ENCODE measurements around the gene OR8B12.
"Not testable (repeated sequence)": the region's sequence is repeated elsewhere in the genome, so short reads cannot be mapped to it uniquely, and the experiment has no call there.

The OR8B12 gene

GRCh38 chr11:124519850-124520549 lies 23.5 kb downstream of the OR8B12 start:
- no peak for DNase-seq

DNA sequence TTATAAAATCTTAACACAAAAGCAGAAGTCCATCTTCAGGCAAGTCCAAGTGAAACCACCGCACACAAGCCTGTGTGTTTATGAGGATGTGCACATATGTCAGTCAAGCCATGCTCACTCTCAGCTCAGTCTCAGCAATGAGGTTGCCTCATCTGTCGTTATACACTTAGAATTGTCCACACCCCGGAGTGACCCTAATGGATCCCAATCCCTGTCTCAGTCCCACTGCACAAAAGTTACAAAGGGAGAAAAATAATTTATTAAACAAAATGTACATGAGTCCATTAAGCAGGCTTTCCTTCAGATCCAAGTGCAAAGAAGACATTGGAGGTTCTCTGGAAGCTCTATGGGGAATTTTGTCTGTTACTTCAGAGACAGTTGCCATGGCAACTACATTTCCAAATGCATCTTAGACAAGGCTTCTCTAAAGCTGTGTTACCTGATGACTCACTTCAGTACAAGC lies 24.4 kb downstream of the OR8B12 start:
- no peak for DNase-seq

DNA sequence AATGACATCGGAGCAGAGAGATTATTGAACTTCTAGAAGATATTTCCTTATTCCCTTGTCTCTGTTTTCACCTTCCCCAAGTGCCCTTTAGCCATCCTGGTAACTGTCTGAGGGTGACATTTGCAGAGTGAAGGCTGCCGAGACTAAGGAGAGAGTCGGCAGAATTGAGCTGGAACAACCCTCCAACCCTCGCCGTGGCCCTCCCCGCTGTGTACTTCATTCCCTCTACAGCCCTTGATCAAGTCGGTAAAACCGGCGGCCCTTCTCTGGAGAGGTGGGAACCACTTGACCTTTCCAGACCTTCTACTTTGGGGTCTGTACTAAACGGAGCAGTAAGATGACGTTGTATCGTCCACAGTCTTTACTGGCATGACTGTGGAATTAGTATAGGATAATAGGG lies 26.1 kb downstream of the OR8B12 start:
- no peak for DNase-seq

DNA sequence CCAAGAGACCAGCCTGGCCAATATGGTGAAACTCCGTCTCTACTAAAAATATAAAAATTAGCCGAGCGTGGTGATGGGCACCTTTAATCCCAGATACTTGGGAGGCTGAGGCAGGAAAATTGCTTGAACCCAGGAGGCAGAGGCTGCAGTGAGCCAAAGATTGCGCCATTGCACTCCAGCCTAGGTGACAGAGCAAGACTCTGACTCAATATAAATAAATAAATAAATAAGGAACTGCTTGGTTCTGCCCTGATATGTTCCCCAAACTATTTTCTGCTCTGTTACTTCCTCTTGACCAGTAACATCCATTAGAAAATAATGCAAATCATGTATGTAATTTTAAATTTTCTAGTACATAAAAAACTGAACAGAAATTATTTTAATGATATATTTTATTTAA lies 28.8 kb downstream of the OR8B12 start:
- DNase-seq: not testable (repeated sequence)

- DNase-seq: no peak
These were observed 29.3 kb downstream of the OR8B12 start for GRCh38 chr11:124514131-124514530.

DNA sequence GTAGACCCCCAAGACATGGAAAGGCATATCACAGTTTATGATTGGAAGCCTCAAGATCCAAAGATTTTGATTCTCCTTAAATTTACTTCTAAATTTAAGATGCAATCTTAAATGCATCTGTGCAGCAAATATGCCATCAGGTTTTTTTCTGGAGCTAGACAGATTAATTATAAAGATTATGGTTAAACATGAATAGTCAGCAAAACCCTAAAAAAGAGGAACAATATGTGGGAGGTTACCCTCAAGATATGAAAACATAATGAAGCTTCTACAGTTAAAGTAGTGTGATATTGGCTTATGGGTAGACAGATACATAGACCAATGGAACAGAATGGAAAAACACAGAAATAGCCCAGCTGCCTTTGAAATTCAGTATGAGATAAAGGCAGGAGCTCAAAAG lies 31.7 kb downstream of the OR8B12 start:
- no peak for DNase-seq

GRCh38 chr11:124510279-124510678 lies 33.2 kb downstream of the OR8B12 start:
- no peak for DNase-seq

GRCh38 chr11:124499711-124500110 lies 43.7 kb downstream of the OR8B12 start:
- DNase-seq: no peak

DNA sequence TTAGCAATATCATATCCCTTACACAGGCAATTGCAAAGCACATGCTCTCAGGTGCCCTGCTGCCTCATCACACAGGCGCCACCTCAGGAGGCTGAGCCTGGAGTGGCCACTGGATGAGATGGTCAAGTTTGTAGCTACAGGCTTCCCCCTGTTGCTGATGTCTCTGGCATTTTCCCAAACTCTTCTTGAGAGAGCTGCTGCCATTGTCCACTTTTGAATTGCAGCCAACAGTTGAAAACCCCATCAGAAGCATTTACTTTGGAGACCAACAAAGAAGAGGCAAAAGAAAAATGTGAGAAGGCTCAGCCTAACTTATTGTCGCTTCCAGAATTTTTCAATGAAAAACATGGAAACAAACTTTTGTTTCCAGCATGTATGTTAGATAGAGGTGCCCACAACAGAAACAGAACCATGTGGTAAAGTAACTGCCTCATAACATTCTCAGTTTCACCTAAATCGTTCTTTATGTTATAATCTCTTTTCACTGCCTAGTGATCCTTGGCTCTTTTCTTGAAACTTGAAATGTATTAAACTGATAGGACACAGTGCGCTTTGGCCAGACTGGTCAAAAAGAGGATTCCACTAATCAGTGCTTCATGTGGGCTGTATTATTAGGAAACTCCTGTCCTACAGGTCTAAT lies 50.3 kb downstream of the OR8B12 start:
- DNase-seq: no peak
